Thymus (tissue), 11 donors: ENCODE results near the gene ADPRH. TPM values are rescaled to one million over a fixed set of nuclear protein-coding genes. Genes with fewer than 3 reads are reported as not detected.
"Not testable (repeated sequence)": the region's sequence is repeated elsewhere in the genome, so short reads cannot be mapped to it uniquely, and the experiment has no call there.

Source experiments
- DNase-seq, 9 donors: peaks; one replicate each; pipeline ENCODE4 v3.0.0-alpha.2; 2013; ENCODE audit warnings: low spot score in 9 of 9, low read depth in 6 of 9, missing footprints in 1 of 9
- H3K27ac ChIP-seq, 2 donors: one replicate each; pipeline ENCODE4 v1.5.1; 2013; ENCODE audit warnings: control low read depth in 1 of 2, low read depth in 1 of 2, low read length in 1 of 2, mild to moderate bottlenecking in 1 of 2, moderate library complexity in 1 of 2
- H3K27me3 ChIP-seq, 2 donors: one replicate each; pipeline ENCODE4 v1.5.1; 2013; ENCODE audit warnings: low read length in 1 of 2; ENCODE audit not compliant: control insufficient read depth in 2 of 2, insufficient read depth in 1 of 2
- H3K36me3 ChIP-seq, 2 donors: one replicate each; pipeline ENCODE4 v1.5.1; 2013; ENCODE audit warnings: low read length in 1 of 2, mild to moderate bottlenecking in 1 of 2, moderate library complexity in 1 of 2; ENCODE audit not compliant: control insufficient read depth in 2 of 2, insufficient read depth in 2 of 2
- H3K4me1 ChIP-seq, 2 donors: one replicate each; pipeline ENCODE4 v1.5.1; 2013; ENCODE audit warnings: low read length in 2 of 2; ENCODE audit not compliant: control insufficient read depth in 2 of 2, insufficient read depth in 2 of 2
- H3K4me3 ChIP-seq, 2 donors: one replicate each; pipeline ENCODE4 v1.5.1; 2013; ENCODE audit warnings: low read length in 2 of 2, control low read depth in 1 of 2, mild to moderate bottlenecking in 1 of 2
- H3K9me3 ChIP-seq, 2 donors: one replicate each; pipeline ENCODE4 v1.5.1; 2013; ENCODE audit warnings: low read length in 1 of 2, mild to moderate bottlenecking in 1 of 2; ENCODE audit not compliant: control insufficient read depth in 2 of 2, insufficient read depth in 1 of 2
- WGBS: extraction: QIAGEN DNeasy Blood & Tissue Kit; methylation state at CpG from one replicate; pipeline ENCODE4 v1.1.7; 2013; 5-methylcytosine and 5-hydroxymethylcytosine counted together
- polyA plus RNA-seq: library from polyadenylated mRNA; stranded (reverse); fragments of 200-250 nt; gene quantifications from one replicate; pipeline ENCODE4 v1.2.3, GENCODE V29; 2013
- total RNA-seq: library from RNA; stranded (reverse); fragments of 120-200 nt; gene quantifications from one replicate; pipeline ENCODE4 v1.2.4, GENCODE V29; 2013
- donor health status: healthy.

The ADPRH gene
- total and polyA plus RNA-seq, 2 donors, result 2.5 to 8.2 TPM

DNA sequence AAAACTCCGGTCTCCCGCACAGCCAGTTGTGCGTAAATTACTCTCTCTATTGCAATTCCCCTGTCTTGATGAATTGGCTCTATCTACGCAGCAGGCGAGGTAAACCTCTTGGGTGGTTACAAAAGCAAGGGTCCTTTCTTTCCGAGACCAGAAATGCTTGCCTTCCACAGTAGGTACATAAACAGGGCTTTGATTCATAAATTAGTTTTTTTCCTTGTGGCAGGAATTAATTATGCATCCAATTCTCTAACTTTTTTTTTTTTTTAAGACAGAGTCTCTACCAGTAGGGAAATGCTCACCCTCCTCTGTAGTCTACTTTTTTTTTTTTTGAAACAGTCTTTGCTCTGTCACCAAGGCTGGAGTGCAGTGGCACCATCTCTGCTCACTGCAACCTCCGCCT lies 36.1 kb upstream of the ADPRH start:
- H3K27me3 ChIP-seq, result no peaks in the 10 kb centered on the region
- WGBS, result 97% methylated on average over 7 of the region's 7 CpGs
- H3K36me3 ChIP-seq, result no peaks in the 10 kb centered on the region
- H3K4me3 ChIP-seq, result no peak overlapping the region
- no peaks in the 10 kb centered on the region for H3K9me3 ChIP-seq
- no peaks in the 10 kb centered on the region for H3K4me1 ChIP-seq
- DNase-seq, result no peak
- no peak overlapping the region for H3K27ac ChIP-seq

DNA sequence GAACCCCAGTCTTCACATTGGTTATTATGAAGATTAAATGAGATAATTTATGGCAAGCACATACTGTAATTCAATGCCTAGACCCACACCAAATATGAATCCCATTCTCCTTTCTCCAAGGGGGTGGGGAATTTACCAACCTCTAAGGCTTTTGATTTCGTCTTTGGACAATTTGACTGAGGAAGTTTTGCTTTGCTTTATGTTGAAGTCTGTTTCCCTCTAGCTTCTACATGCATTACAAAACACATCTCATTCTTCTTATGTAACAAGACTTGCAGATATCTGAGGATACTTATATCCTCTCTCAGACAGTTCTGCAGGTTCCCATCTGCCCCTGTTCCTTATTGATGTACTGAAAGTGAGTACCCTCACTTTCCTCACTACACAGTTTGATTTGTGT lies 32.1 kb upstream of the ADPRH start:
- Histone ChIP-seq H3K4me3 (no peak overlapping the region), H3K9me3 (no peaks in the 10 kb centered on the region), H3K36me3 (no peaks in the 10 kb centered on the region), H3K4me1 (no peaks in the 10 kb centered on the region), H3K27me3 (no peaks in the 10 kb centered on the region), H3K27ac (no peak overlapping the region)
- DNase-seq, result no peak
- WGBS, result 93% methylated on average over 1 of the region's 1 CpG

DNA sequence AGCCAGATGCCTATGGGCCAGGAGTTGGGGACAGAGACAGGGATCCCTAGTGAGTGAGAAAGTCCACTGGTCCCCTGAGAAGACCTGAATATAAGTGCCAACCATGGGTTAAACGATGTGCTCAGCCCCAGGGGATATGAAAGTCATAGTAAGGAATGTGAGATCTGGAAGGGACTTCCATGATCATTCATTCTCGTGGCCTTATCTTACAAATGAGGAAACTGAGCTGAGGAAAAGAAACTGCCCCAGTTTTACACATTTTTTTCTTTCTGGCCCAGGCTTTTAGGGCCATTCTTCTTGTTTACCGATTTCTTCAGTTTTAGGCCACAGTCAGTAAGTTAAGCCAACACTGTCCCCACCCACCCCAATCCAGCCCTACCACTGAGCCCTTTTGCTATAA lies 31.0 kb upstream of the ADPRH start:
- Histone ChIP-seq H3K4me1 (no peaks in the 10 kb centered on the region), H3K27ac (no peak overlapping the region), H3K9me3 (no peaks in the 10 kb centered on the region), H3K4me3 (no peak overlapping the region), H3K27me3 (no peaks in the 10 kb centered on the region), H3K36me3 (no peaks in the 10 kb centered on the region)
- WGBS, result 73% methylated on average over 3 of the region's 3 CpGs
- no peak for DNase-seq

DNA sequence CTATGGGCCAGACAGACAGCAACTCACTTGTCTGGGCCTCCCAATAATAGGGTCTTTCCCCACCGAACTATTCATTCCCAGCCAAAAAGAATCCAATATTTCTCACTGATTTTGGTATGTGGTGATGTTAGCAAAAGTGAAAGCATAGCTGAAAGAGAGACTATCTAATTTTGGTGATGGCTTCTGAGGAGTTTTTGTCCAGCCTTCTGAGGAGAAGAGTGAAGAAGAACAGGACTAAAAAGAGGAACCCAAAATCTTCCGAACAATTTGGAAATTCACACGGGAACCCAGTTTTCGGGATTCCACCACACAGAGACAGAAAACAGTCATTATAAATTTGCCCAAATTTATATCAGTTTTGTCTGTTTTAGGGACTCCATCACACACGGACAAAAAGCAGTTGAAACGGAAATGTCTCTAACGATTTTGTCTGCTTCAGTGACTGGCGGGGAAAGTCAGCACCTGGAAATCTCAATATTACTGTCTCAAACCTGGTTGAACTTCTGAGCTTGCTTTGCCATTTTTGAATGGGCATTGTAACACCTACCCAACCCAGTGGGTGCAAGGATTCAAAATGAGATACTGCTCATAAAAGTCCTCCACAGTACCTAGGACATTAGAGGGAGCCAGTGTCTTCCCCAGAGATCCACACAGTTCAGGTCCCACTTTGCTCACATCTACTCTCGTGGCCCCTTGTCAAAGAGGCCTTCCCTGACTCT lies 28.9 kb upstream of the ADPRH start:
- Histone ChIP-seq H3K4me1 (no peaks in the 10 kb centered on the region), H3K4me3 (no peak overlapping the region), H3K9me3 (no peaks in the 10 kb centered on the region), H3K27me3 (no peaks in the 10 kb centered on the region), H3K36me3 (no peaks in the 10 kb centered on the region), H3K27ac (no peak overlapping the region)
- no peak for DNase-seq
- WGBS, result 95% methylated on average over 9 of the region's 9 CpGs

DNA sequence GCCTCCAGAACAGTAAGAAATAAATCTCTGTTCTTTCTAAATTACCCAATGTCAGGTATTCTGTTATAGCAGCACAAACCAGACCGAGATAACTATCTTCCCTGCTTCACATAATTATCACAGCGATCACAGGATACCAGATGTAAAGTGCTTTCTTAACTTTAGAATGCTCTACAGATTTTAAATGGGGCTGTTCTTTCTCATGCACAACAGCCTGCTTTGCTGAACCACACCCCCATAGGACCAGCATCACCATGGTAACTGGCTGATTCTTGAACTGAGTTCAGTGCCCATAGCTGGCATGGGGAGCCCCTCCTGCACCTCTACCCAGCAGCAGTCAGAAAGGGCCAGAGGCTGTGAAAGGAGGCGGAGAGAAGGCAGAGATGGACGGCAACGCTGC lies 27.7 kb upstream of the ADPRH start:
- peaks cover 0 to 4% of the 10 kb centered on the region in 2 donors for H3K4me1 ChIP-seq
- H3K36me3 ChIP-seq, result no peaks in the 10 kb centered on the region
- no peak overlapping the region for H3K27ac ChIP-seq
- no peak for DNase-seq
- no peaks in the 10 kb centered on the region for H3K27me3 ChIP-seq
- 92% methylated on average over 5 of the region's 5 CpGs for WGBS
- no peaks in the 10 kb centered on the region for H3K9me3 ChIP-seq
- H3K4me3 ChIP-seq, result no peak overlapping the region

DNA sequence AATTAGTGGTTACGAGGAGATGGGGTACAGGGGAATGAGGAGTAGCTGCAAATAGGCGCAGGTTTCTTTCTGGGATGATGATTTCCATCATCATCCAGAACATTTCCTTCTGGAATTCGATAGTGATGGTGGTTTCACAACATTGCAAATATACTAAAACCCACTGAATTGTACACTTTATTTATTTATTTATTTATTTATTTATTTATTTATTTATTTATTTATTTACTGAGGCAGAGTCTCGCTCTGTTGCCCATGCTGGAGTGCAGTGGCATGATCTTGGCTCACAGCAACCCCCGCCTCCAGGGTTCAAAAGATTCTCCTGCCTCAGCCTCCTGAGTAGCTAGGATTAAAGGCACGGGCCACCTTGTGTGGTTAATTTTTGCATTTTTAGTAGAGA lies 26.4 kb upstream of the ADPRH start:
- not testable (repeated sequence) for H3K4me1 ChIP-seq, DNase-seq, H3K9me3 ChIP-seq, H3K27me3 ChIP-seq, H3K36me3 ChIP-seq, H3K4me3 ChIP-seq, H3K27ac ChIP-seq
- 97% methylated on average over 6 of the region's 6 CpGs for WGBS

DNA sequence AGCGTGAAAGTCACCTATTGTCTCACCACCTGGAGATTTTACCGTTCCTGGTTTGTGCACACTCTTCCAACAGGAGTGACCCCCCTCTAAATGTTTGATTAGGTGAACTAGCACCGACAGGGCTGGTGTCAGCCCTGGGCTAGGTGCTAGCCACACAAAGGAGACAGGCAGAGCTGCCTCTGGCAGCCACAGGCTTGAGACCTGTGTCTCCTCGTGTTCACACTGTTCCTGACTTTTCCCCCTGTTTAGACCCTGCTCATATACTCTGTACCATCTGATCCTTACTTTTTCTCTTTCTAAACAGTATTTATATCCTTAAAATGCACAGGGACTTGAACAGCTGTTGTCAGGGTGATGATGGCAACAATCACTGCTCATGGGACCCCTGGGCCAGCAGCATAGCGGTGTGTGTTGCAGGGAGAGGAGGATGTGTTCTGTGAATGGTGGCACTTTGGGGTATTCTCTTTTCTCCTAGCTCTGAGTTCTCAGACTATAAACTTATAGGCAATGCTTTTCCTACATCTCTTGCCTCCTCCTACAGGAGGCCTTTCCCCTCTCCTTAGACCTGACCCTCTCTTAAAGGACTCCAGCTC lies 25.4 kb upstream of the ADPRH start:
- no peaks in the 10 kb centered on the region for H3K36me3 ChIP-seq
- H3K4me3 ChIP-seq, result no peak overlapping the region

DNA sequence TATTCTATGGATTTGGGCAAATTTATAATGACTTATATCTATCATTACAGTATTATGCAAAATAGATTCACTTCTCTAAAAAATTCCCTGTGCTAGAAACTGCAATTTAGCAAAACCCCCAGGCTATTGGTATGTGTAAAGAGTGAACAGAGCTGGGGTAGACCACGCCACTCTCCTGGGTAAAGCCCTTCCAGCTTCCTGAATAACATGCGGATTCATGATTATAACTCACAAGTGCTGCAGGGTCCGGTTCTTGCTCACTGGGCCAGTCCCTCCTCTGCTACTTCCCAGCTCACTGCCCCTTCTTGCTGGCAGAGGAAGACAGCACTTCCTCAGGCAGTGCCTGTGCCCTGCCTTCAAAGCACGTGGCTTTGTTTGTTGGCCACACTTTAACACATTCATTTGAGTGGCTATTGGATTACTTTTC lies 24.0 kb upstream of the ADPRH start:
- no peak for DNase-seq
- H3K4me3 ChIP-seq, result no peak overlapping the region
- H3K27ac ChIP-seq, result no peak overlapping the region
- H3K9me3 ChIP-seq, result no peaks in the 10 kb centered on the region
- H3K36me3 ChIP-seq, result no peaks in the 10 kb centered on the region
- 57% methylated on average over 4 of the region's 4 CpGs for WGBS
- H3K4me1 ChIP-seq, result peaks cover 0 to 7% of the 10 kb centered on the region in 2 donors
- no peaks in the 10 kb centered on the region for H3K27me3 ChIP-seq

More for the DNA sequence above, 25.4 kb upstream of the ADPRH start:
- H3K27ac ChIP-seq, result no peak overlapping the region
- peaks cover 0 to 4% of the 10 kb centered on the region in 2 donors for H3K4me1 ChIP-seq
- DNase-seq, result no peak
- no peaks in the 10 kb centered on the region for H3K9me3 ChIP-seq
- WGBS, result 77% methylated on average over 5 of the region's 5 CpGs
- H3K27me3 ChIP-seq, result no peaks in the 10 kb centered on the region

DNA sequence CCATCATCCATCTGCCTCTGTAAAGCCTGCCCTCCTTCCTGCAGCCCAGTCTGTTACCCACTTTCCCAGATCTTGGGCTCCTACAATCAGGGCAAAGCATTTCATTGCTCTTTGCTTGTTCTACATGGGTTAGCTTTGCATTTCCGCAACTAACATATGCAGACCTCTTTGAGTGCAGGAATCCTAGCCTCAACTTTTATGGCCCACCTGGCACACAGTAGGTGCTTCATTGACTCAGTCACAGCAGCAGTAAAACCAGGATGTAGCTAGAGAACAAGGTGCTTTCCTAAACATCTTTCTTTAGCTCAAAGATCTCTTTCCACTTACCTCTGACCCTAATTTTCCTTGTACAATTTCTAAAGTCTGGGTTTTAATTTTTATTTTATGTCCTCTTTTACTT lies 23.4 kb upstream of the ADPRH start:
- H3K4me3 ChIP-seq, result no peak overlapping the region
- peak overlapping the region; percentile 37 to 52 for H3K27ac ChIP-seq

More for the DNA sequence above, 23.4 kb upstream of the ADPRH start:
- Histone ChIP-seq H3K9me3 (no peaks in the 10 kb centered on the region), H3K27me3 (no peaks in the 10 kb centered on the region), H3K4me1 (peaks cover 0 to 7% of the 10 kb centered on the region in 2 donors), H3K36me3 (no peaks in the 10 kb centered on the region)
- no peak for DNase-seq
- 79% methylated on average over 1 of the region's 1 CpG for WGBS
